Measurements from ENCODE around the gene PDZD4. TPM values are rescaled to one million over a fixed set of nuclear protein-coding genes. Genes with fewer than 3 reads are reported as not detected.

PDZD4 gene
- total RNA-seq, 4 donors from 2014 or later = 0.65 to 1.3 (median 0.80) TPM

DNA sequence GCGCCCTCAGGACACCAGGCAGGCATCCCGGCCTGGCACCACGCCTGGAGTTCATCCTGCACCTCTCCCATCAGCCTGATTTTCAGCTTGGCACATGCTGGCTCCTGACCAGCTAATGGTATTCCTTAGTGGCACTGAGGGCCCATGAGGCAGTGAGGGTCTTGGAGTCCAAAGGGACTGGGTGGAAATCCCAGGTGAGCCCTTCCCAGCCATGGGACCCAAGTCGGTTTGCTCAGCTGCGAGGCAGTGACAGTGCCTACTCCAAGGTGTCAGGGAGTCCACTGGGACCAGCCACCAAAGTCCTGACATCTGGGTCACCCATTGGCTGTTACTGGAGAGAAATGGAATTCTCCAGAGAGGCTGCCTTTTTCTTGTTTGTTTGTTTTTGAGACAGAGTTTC lies 31.0 kb downstream of the PDZD4 start:
- TF ChIP-seq, protein P1, sequence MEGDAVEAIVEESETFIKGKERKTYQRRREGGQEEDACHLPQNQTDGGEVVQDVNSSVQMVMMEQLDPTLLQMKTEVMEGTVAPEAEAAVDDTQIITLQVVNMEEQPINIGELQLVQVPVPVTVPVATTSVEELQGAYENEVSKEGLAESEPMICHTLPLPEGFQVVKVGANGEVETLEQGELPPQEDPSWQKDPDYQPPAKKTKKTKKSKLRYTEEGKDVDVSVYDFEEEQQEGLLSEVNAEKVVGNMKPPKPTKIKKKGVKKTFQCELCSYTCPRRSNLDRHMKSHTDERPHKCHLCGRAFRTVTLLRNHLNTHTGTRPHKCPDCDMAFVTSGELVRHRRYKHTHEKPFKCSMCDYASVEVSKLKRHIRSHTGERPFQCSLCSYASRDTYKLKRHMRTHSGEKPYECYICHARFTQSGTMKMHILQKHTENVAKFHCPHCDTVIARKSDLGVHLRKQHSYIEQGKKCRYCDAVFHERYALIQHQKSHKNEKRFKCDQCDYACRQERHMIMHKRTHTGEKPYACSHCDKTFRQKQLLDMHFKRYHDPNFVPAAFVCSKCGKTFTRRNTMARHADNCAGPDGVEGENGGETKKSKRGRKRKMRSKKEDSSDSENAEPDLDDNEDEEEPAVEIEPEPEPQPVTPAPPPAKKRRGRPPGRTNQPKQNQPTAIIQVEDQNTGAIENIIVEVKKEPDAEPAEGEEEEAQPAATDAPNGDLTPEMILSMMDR (IDR thresholded peaks at IDR 0.05; ENCODE audit: low read depth) = no peak

DNA sequence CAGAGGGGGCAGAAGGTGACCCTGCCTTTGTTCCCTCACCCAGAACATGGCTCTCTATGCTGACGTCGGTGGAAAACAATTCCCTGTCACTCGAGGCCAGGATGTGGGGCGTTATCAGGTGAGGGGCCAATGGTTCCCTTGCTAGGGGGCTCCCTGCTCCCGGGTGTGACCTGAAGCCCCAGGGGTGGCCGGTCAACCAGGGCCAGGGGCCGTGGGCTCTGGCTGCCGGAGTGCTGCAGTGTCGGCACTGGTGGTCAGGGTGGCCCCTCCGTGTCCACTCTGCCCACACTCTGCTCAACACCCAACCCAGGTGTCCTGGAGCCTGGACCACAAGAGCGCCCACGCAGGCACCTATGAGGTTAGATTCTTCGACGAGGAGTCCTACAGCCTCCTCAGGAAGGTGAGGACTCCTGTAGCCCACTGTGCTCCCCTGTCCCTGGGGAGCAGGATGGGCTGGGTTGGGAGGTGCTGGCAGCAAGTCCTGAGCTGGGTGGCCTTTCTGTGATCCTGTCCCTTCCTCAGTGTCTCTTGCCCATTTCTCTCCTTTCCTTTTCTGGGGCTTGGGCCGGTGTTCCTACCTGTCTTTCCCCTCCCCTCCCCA lies 32.8 kb downstream of the PDZD4 start:
- TF ChIP-seq, protein P1 (IDR thresholded peaks at IDR 0.05; ENCODE audit: low read depth) = no peak

DNA sequence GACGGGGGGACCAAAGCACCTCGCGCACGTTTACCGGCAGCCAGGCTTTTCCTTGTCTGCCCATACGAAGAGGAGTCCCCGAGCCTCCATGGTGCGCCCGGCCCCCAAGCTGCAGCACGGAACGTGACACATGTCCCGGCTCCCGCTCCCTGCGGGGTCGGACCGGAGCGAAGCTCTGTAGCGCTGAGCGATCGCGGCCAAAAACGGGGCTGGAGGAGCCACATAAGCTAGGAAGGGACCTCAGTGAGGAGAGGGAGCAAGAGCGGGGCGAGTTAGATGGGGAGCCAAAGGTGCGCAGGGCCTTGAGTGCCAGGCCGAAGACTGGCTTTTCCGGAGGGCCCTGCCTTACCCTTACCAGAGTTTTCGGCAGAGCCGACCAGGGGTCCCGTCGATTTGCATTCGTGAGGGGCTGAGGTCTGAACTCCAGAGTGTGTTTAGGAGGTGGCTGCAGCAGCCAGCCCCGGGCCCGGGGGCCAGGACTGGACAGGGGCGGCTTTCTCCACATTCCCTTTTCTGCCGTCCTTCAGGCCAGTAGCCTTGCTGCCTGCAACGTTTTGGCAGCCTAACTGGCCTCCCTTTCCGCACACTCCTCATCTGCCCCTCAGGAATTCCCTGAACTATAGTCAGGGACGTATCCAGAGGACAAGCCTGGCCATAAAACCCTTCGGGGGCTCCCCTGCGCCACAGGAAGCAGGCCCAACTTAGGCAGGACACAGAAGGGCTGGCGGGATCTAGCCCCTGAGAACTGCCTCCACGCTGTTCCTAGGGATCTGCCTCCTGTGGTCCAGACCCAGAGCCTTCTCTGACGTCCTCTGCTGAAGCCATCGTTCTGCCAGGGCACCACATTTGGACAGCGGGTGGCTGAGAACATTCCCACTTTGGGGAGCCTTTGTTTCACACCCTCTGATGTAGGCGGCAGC lies 35.2 kb downstream of the PDZD4 start:
- TF ChIP-seq, protein P1 (IDR thresholded peaks at IDR 0.05; ENCODE audit: low read depth) = no peak

DNA sequence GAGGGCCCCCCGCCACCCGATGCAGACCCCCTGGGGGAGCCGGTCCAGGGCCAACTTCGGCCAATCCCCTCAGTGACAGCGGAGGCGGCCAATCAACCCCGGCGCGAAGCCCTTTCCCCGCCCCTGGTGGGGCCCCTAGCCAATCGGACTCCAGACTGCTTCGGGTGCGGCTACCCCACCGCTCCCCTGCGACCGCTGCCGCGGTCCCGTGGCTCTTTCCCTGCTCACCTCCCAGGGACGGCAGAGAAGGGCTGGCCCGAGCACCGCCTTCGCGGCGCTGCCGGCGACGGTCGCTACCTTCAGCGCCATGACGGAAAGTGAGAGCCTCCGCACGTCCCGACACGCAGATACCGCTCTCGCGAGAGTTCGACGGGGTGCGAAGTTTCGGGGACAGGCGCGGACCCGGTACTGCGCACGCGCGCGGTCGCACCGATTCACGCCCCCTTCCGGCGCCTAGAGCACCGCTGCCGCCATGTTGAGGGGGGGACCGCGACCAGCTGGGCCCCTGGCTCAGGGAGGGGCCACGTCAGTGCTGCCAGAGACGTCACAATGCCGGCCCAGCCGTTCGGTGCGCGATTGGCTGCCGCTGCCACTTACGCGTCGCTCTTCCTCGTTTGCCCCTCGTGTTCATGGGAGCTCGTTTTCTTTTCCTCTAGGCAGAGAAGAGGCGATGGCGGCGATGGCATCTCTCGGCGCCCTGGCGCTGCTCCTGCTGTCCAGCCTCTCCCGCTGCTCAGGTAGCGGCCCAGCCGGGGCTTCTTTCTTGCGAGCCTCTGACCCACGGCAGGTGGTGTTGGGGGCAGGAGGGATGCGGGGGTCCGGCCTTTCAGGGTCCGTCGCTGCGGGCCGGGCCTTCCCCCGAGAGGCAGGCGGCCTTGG lies 36.1 kb downstream of the PDZD4 start, which contains the start of the genes IDH3G and SSR4:
IDH3G (minus strand) TSS at position 358 of the 879 bp plus-strand sequence; CDS start at position 309, 49 bp downstream.
SSR4 (plus strand) TSS at position 651 of the 879 bp plus-strand sequence; CDS start at position 671, 20 bp downstream.
- TF ChIP-seq, protein P1 (IDR thresholded peaks at IDR 0.05; ENCODE audit: low read depth) = no peak

DNA sequence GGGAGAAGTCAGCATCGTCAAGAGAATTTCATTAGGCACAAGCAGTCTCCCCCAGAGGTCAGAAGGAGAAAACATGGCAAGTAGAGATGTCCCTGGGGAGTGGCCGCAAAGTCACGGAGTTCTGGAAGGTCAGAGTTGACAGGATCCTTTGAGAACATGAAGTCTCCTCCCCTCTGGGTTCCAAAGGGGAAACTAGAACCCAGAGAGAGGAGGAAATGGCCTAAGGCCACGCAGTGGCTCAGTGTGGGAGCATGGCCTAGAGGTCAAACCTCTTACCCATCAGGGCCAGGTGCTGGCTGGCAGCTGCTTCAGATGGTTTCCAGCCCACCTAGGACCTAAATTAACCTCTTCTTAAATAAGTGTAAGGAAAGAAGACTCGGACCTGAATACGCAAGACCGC lies 37.1 kb downstream of the PDZD4 start:
- TF ChIP-seq, protein P1 (IDR thresholded peaks at IDR 0.05; ENCODE audit: low read depth) = no peak

DNA sequence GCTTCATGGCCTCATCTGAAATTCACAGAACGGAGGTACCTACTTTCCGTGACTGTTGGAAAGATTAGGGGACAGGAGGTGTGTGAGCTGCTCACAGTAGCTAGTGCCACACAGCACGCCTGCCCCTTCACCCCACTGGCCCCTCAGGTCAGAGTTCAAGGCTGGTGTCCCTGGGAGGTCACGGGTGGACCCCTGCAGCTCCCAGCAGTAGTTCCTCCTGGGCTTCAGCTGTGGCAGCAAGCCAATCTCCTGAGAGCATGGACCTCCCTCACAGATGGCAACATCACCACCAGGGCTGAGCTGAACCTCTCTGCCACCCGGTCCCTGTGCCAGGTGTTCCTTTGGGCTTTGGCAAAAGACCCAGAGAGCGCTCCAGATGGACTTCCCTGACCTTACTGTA lies 38.0 kb downstream of the PDZD4 start:
- TF ChIP-seq, protein P1 (IDR thresholded peaks at IDR 0.05; ENCODE audit: low read depth) = no peak

Measured in subcutaneous adipose tissue (tissue), 4 donors.